HepG2 (cell line): ENCODE measurements around the gene B9D2. TPM values are rescaled to one million over a fixed set of nuclear protein-coding genes. Genes with fewer than 3 reads are reported as not detected.
A peak's percentile ranks its signal among the peaks of the same experiment; 100 is the strongest.

ENCODE experiments used
- CSRNP2 ChIP-seq: sonication (generic); formaldehyde crosslinking; conservative IDR thresholded peaks from 2 replicates; pipeline ENCODE4 v1.8.0; 2022; ENCODE audit warnings: low read depth, missing genetic modification reagents
- ELF1 ChIP-seq: sonication (generic); formaldehyde crosslinking; IDR thresholded peaks from 2 replicates; pipeline ENCODE4 v1.4.0; 2020; ENCODE audit warnings: missing genetic modification reagents
- HNRNPL ChIP-seq: fragments of 200-400 bp; formaldehyde crosslinking; IDR thresholded peaks from 2 replicates; pipeline ENCODE4 v1.6.1; 2017; ENCODE audit warnings: mild to moderate bottlenecking, low read depth, low read length
- IRF1 ChIP-seq: sonication (generic); formaldehyde crosslinking; IDR thresholded peaks from 2 replicates; pipeline ENCODE4 v1.4.0; 2020; ENCODE audit warnings: low read depth, mild to moderate bottlenecking, missing genetic modification reagents
- KDM4B ChIP-seq: sonication (generic); formaldehyde crosslinking; IDR thresholded peaks from 2 replicates; pipeline ENCODE4 v1.4.0; 2020; ENCODE audit warnings: missing genetic modification reagents
- MZF1 ChIP-seq: sonication (generic); formaldehyde crosslinking; IDR thresholded peaks from 2 replicates; pipeline ENCODE4 v1.8.1; 2023; ENCODE audit warnings: mild to moderate bottlenecking, missing genetic modification reagents, borderline replicate concordance
- NCOA1 ChIP-seq: sonication (generic); formaldehyde crosslinking; IDR thresholded peaks from 2 replicates; pipeline ENCODE4 v1.9.0; 2021; ENCODE audit warnings: missing genetic modification reagents
- NFYB ChIP-seq: sonication (generic); formaldehyde crosslinking; IDR thresholded peaks from 2 replicates; pipeline ENCODE4 v1.4.0; 2020; ENCODE audit warnings: missing genetic modification reagents
- NR3C1 ChIP-seq: sonication (generic); formaldehyde crosslinking; IDR thresholded peaks from 2 replicates; pipeline ENCODE4 v1.4.0; 2020; ENCODE audit warnings: missing genetic modification reagents
- THAP9 ChIP-seq: sonication (generic); formaldehyde crosslinking; IDR thresholded peaks from 2 replicates; pipeline ENCODE4; 2020; ENCODE audit warnings: missing genetic modification reagents, mild to moderate bottlenecking, borderline replicate concordance
- ZNF280D ChIP-seq: sonication (generic); formaldehyde crosslinking; IDR thresholded peaks from 2 replicates; pipeline ENCODE4 v1.5.1; 2020; ENCODE audit warnings: mild to moderate bottlenecking, missing genetic modification reagents
- ZNF616 ChIP-seq: sonication (generic); formaldehyde crosslinking; IDR thresholded peaks from 2 replicates; pipeline ENCODE4 v1.5.0; 2020; ENCODE audit warnings: low read depth, mild to moderate bottlenecking, missing genetic modification reagents
- ZNF674 ChIP-seq: sonication (generic); formaldehyde crosslinking; IDR thresholded peaks from 2 replicates; pipeline ENCODE4 v1.5.0; 2020; ENCODE audit warnings: low read depth, mild to moderate bottlenecking, missing genetic modification reagents
- ZNF709 ChIP-seq: sonication (generic); formaldehyde crosslinking; IDR thresholded peaks from 2 replicates; pipeline ENCODE4 v1.5.0; 2020; ENCODE audit warnings: mild to moderate bottlenecking, missing genetic modification reagents
- ZNF746 ChIP-seq: sonication (generic); formaldehyde crosslinking; IDR thresholded peaks from 2 replicates; pipeline ENCODE4 v1.8.0; 2022; ENCODE audit warnings: mild to moderate bottlenecking, missing genetic modification reagents
- ZNF878 ChIP-seq: sonication (generic); formaldehyde crosslinking; IDR thresholded peaks from 2 replicates; pipeline ENCODE4 v1.8.1; 2023; ENCODE audit warnings: mild to moderate bottlenecking, missing genetic modification reagents, moderate library complexity
- ZSCAN21 ChIP-seq: sonication (generic); formaldehyde crosslinking; IDR thresholded peaks from 2 replicates; pipeline ENCODE4 v1.8.0; 2022; ENCODE audit warnings: mild to moderate bottlenecking, missing genetic modification reagents, moderate library complexity, borderline replicate concordance
- ZSCAN31 ChIP-seq: sonication (generic); formaldehyde crosslinking; IDR thresholded peaks from 2 replicates; pipeline ENCODE4 v1.5.0; 2020; ENCODE audit warnings: low read depth, mild to moderate bottlenecking, missing genetic modification reagents
- ZSCAN9 ChIP-seq: IDR thresholded peaks from 2 replicates; pipeline ENCODE4 v1.6.1; 2016; ENCODE audit warnings: borderline replicate concordance
- polyA plus RNA-seq, 8 experiments: library from polyadenylated mRNA; depleted of rRNA in 3 of 8; stranded (reverse) in 7 of 8; unstranded in 1 of 8; fragments of >200 nt; fragmentation: Illumina TruSeq in 4 of 8; extraction: Trizol in 4 of 8; gene quantifications; 2 replicates each; pipeline versions ENCODE4 v1.2.1 to v1.2.3, GENCODE V29; 2011 to 2016; ENCODE audit warnings: low read depth in 4 of 8, missing spikeins in 1 of 8, mixed read lengths in 1 of 8; ENCODE audit not compliant: insufficient read depth in 1 of 8
- total RNA-seq, 5 experiments: library from RNA; depleted of rRNA; stranded (reverse); fragments of >200 nt; fragmentation: Illumina TruSeq; extraction: Trizol; gene quantifications; 2 replicates each; pipeline ENCODE4 v1.2.3, GENCODE V29; 2016; ENCODE audit warnings: low read depth in 1 of 5

The B9D2 gene
- total and polyA plus RNA-seq, 2 of the 13 experiments (the other 11 are each of a cell fraction or from before 2014, with no cell fraction given) = 3.1 to 4.4 TPM

GRCh38 chr19:41323430-41324125 is 40.4 kb downstream of the B9D2 start (continued):
- TF ChIP-seq ZSCAN31 (CRISPR knock-in tag) (no peak), ZSCAN9 (CRISPR knock-in tag) (no peak), MZF1 (CRISPR knock-in tag) (no peak), ZNF878 (CRISPR knock-in tag) (no peak; the same call in 1 of the 2 replicates), KDM4B (CRISPR knock-in tag) (no peak), ELF1 (CRISPR knock-in tag) (no peak), IRF1 (CRISPR knock-in tag) (no peak), ZSCAN21 (CRISPR knock-in tag) (0 out of 2 replicates have a peak, but pooled peaks have one; percentile 29), HNRNPL (0 out of 2 replicates have a peak, but pooled peaks have one; percentile 20), ZNF746 (CRISPR knock-in tag) (peak; percentile 62), ZNF709 (CRISPR knock-in tag) (no peak), THAP9 (no peak; the same call in 1 of the 2 replicates), NCOA1 (CRISPR knock-in tag) (no peak), NFYB (no peak), ZNF616 (CRISPR knock-in tag) (no peak), CSRNP2 (CRISPR knock-in tag) (no peak), ZNF280D (CRISPR knock-in tag) (no peak; the same call in 1 of the 2 replicates), NR3C1 (CRISPR knock-in tag) (no peak), ZNF674 (CRISPR knock-in tag) (no peak)
